GM20000 (cell line): Measurements from ENCODE around the gene ADNP.

Experiments used
- DNase-seq: peaks from one replicate; pipeline ENCODE4 v3.0.0; 2012; ENCODE audit warnings: low spot score
- TF ChIP-seq, protein P1 (sequence below): IDR thresholded peaks from 2 replicates; pipeline ENCODE4 v1.5.1; 2012; ENCODE audit warnings: mild to moderate bottlenecking, control low read depth; ENCODE audit errors: extremely low read depth, missing control alignments

Gene ADNP

GRCh38 chr20:50968289-50968688, 37.1 kb upstream of the ADNP start:
- TF ChIP-seq, protein P1, sequence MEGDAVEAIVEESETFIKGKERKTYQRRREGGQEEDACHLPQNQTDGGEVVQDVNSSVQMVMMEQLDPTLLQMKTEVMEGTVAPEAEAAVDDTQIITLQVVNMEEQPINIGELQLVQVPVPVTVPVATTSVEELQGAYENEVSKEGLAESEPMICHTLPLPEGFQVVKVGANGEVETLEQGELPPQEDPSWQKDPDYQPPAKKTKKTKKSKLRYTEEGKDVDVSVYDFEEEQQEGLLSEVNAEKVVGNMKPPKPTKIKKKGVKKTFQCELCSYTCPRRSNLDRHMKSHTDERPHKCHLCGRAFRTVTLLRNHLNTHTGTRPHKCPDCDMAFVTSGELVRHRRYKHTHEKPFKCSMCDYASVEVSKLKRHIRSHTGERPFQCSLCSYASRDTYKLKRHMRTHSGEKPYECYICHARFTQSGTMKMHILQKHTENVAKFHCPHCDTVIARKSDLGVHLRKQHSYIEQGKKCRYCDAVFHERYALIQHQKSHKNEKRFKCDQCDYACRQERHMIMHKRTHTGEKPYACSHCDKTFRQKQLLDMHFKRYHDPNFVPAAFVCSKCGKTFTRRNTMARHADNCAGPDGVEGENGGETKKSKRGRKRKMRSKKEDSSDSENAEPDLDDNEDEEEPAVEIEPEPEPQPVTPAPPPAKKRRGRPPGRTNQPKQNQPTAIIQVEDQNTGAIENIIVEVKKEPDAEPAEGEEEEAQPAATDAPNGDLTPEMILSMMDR: no peak
- no peak for DNase-seq

DNA sequence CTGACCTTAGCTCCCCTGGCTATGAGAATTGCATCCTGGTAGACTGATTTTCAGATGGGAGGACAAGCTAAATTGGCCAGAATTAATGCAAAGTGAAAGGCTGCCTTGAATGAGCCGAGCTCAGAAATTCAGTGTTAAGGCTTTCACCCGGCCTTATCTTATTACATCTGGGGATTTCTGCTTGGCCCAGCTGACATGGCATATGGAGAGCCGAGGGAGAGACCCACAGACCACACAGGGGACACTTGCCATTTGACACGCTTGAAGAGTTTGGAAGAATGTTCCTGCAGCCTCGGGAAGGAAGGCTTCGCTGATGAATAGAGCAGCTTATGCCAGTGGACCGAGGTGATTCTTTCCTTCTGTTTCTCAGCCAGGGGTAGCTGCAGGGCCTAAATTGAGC, 36.3 kb upstream of the ADNP start:
- TF ChIP-seq, protein P1: no peak
- no peak for DNase-seq

GRCh38 chr20:50959543-50960126, 28.4 kb upstream of the ADNP start:
- no peak for DNase-seq
- TF ChIP-seq, protein P1: no peak

DNA sequence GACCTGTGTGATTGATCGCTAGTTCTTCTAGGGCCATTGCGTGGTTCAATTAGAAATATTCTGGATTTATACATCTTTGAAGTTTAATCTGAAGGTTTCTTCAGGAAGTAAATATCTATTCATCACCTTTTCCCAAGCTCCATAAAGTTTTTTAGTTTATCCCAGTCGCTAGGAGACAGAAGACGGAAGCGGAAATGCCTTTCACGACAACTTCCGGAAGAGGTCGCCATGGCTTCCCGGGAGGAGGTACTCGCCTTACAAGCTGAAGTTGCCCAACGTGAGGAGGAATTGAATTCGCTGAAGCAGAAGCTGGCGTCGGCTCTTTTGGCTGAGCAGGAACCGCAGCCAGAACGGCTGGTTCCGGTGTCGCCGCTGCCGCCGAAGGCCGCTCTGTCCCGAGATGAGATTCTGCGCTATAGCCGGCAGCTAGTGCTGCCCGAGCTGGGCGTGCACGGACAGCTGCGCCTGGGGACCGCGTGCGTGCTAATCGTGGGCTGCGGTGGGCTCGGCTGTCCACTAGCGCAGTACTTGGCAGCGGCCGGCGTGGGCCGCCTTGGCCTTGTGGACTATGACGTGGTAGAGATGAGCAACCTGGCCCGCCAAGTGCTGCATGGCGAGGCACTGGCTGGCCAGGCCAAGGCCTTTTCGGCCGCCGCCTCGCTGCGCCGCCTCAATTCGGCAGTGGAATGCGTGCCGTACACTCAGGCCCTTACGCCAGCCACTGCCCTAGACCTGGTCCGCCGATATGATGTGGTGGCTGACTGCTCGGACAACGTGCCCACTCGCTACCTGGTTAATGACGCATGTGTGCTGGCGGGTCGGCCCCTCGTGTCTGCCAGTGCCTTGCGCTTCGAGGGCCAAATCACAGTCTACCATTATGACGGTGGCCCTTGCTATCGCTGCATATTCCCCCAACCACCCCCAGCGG, 27.6 kb upstream of the ADNP start, which contains the start of gene MOCS3:
TSS of gene MOCS3 (plus strand) at position 204 of the 928 bp plus-strand sequence. CDS start at position 229, 25 bp downstream.
- peak; percentile 85 for DNase-seq
- TF ChIP-seq, protein P1: no peak

DNA sequence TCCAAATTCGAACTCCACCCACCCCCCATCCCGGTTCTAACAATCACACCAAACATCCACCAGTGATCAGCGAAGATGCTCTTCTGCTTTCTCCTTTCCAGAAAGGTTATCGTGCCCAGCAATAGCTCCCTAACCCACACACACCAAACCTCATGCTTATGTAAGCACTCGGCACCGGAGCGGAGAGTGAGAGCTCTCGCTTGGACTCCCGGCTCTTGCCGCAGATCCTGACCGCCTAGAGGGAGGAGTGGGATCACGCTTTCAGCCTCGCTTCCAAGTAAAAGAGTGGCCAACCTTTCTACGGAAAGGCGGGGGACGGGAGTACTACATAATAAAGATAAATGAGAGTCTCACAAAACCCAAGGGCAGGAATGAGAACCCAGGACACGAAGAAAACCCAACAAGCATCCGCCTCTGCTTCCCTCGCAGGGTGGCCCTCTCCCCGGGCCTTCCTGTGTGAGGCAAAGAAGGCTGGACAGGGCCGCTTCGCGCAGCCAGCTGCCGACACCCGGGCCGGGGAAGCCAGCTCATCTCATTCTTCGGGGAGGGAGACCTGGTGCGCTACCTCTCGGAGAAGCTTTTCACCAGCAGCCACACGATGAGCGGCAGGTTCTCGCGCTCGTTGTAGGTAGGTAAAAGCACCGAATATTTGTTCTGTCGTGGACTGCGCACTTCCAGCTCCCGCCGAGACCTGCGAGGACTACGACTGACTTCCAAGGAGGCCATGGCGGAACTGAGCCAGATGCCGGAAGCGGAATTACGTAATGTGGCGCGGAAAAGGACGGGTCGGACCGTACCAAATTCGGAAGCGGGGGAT, 26.8 kb upstream of the ADNP start, which contains the start of gene DPM1:
TSS of gene DPM1 (minus strand) at position 735 of the 817 bp plus-strand sequence. CDS start at position 726, 9 bp downstream.
- peak; percentile 85 for DNase-seq

GRCh38 chr20:50957276-50957675, 26.0 kb upstream of the ADNP start:
- DNase-seq: no peak
- TF ChIP-seq, protein P1: no peak

More for the DNA sequence above, 26.8 kb upstream of the ADNP start, which contains the start of gene DPM1:
- TF ChIP-seq, protein P1: no peak
